HG02571 (cell line): ENCODE measurements around the gene PHF10.
A peak's percentile ranks its signal among the peaks of the same experiment; 100 is the strongest.
"Not testable (repeated sequence)": the region's sequence is repeated elsewhere in the genome, so short reads cannot be mapped to it uniquely, and the experiment has no call there.

Experiments
- ATAC-seq: cut with Tn5 transposase; IDR thresholded peaks from one replicate; pipeline ENCODE4 v1.9.1; 2021; ENCODE audit warnings: mild to moderate bottlenecking, moderate library complexity; ENCODE audit not compliant: unreplicated experiment

The PHF10 gene

DNA sequence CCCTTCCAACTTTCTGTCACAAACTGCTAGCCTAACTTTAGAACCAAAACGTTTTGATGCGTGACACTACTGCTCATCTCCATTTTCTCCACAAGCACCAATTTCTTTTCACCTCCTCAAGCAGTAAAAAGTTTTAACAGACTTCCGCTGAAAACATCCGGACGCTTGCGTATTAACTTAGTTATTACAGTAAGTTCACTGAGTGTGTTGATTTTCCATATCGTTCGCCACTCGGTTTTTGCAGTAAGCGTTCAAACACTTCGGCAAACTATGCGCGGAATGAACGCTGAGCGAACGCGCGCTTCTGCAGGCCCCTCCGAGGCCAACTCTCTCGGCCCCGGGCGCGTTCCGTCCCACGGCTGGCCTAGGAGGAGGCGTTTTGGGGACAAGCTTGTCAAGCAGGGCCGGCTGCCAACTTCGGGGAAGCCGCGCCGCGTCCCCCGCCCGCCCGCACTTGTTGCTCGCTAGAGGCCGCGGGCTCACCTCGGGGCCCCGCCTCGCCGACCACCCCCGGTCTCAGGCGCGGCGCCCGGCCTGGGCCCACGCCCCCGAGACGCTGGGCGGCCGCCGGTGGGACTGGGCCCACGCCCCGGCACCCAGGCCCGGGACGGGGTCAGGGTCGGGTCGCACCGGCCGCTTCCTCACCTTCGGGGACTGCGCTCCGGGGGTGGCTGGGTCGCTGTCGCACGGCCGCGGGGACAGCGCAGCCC lies 945 bp downstream of the PHF10 start:
- ATAC-seq = peak; percentile 35

DNA sequence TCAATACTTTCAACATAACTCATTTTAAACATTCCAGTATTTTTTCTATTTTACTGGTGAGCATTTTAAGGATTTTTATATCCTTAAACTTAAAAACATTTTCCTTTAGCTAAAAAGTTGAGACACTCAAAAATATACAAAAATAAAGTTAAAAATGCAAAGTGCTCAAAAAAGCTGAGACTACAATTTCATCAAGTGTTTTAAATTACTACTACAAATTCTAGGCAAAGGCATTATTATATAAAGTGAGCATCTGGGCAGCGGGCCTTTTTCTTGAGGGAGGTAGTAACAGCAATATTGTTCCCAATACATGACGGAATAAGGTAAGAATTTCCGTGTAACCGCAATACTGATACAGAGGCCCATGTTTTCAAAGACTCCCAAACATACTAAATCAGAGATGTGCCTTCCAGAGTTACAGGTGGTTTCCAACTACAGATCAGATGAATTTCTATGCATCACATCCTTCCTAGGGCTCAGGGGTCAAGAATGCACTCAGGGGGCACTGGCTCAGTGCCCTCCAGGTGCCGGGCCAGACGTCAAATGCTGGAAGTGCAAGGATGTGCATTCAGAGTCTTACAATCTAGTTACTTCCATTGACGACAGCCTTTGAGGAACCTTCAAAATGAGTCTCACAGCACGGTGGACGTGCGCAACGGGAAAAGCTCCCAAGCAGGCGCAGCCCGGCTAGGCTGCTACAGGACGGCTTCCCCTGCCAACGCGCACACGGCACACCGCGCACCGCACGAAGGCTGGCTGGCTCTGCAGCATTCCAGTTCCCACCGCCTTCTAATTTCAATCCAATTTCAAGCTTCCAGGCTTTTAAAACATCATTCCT lies 1.7 kb downstream of the PHF10 start:
- ATAC-seq = no peak

DNA sequence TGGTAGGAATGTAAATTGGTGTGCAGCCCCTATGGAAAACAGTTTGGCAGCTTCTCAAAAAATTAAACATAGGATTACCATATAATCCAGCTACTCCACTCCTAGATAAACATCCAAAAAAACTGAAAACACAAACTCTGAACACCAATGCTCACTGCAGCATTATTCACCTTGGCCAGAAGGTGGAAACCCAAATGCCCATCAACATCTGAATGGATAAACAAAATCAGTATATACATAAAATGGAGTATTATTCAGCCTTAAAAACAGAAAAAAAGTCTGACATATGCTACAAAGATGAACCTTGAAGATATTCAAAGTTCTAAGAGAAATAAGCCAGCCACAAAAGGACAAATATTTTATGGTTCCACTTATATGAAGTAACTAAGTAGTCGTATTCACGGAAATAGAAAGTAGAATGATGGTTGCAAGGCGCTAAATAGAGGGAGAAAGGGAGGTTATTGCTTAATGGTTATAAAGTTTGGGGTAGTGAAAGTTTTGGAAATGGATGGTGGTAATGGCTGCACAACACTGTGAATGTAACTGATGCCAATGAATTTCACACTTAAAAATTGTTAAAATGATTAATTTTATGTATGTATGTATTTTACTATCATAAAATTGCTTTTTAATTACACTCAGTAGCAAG lies 4.0 kb downstream of the PHF10 start:
- no peak for ATAC-seq

DNA sequence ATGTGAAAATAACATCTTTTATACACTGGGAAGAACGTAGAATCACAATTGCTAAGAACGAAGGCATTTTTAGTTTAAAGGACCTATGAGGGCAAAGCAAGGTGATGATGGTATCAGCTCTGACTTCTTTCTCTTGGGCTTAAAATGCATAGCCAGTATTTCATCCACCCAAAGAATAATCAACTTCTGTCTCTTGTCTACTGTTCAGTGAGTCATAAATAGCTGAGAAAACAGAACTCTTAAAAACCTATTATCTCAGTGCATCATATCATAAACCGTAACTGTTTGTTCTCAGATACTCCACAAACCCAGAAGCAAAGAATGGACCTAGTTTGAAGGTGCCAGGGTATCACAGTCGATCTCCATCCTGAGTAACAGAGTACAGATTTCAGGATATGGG lies 5.2 kb downstream of the PHF10 start:
- ATAC-seq = no peak

DNA sequence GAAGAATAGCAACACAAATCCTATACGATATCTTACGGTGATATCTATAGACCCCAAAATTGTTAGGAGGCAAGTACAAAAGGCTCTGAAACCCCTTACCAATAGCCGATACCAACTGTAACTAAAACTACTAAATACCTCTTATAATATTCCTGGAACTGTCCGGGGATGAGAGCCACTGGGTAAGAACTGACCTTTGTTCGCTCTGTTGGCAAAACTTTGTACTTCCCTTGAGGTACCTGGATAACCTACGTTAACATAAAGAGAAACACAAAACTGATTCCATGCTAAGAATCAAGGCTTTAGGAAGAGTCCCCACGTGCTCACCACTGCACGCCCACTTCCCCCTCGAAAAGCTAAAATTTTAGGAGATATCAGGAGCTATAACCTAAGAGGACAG lies 9.7 kb downstream of the PHF10 start:
- no peak for ATAC-seq

DNA sequence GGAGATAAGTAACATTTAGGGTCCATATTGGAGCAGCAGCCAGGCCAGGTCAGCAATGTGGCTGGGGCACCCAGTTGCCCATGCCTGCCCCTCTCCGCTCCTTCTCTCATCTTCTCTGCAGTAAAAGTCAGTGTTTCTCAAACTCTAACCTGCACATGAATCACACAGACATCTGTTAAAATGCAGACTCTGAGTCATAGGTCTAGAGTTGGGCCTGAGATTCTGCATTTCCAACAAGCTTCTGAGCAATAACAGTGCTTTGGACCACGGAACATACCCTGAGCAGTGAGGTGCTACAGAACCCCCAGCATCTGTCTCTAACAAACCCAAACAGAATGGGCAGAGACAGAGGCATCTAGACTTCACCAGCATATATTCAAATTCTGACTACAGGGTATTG lies 10.1 kb downstream of the PHF10 start:
- ATAC-seq = no peak

DNA sequence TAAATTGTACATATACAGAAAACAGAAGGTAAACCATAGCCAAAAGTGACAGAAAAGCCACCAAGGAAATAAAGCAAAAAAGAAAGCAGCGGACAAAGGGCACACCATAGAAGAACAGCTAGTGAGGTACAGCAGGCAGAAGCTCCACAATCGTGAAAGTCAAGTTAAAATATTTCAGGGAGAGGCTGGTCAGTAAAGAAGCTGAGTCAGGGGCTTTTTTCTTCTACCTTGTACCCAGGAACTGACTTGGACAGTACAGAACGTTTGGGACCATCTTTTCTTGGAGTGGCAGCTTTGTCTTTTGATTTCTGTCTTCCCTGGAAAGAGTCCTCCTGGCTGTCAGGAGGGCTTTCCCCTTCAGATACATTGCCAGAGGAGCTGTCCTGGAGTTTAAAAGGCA lies 14.3 kb downstream of the PHF10 start:
- ATAC-seq = no peak

DNA sequence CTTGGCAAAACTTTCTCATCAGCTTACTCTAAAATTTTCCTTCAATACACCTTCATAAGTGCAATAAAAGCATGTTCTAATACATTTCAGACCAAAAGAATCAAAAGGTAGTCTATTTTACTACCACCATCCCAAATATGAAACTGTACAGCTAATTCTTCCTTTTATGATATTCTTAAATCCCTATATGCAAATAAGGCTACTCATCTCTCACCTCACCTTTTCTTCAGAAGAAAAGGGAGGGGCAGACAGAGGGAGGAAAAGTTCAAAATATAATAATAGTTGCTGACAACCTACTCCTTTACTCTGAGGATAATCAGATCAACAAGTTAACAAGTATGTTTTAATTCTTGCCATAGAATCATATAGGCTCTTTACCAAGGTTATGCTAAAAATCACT lies 15.0 kb downstream of the PHF10 start:
- ATAC-seq = no peak

DNA sequence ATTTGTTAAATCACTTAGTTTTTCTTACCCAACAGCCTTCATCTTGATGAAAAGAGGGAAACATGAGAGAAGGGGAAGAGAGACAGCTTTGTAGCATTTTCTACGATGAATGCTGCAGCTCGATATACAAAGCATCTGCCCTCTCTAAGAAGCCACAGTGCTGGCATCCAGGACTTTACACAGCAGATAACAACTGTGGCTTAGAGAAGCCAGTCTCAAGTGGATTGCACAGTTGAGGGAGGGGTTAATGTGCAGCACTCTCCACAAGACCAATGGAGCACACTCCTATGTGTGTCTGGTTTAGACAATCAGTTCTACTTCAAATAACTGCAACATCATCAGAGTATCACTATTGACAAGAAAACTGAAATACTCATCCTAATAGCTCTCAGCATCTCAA lies 16.5 kb downstream of the PHF10 start:
- no peak for ATAC-seq

DNA sequence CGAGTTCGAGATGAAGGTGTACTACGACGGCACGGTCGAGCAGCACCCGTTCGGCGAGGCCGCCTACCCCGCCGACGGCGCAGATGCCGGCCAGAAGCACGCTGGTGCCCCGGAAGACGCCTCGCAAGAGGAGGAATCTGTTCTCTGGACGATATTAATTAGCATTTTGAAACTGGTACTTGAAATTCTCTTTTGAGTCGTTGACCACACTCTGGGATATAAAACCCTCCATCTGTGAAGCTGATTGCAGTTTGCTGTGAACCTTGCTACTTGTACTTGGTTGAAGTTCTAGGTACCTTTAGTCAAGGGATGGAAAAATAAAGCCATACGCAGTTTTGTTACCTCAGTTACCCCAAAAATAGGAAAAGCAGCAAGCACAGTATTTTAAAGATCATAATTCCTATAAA lies 21.5 kb downstream of the PHF10 start:
- no peak for ATAC-seq

DNA sequence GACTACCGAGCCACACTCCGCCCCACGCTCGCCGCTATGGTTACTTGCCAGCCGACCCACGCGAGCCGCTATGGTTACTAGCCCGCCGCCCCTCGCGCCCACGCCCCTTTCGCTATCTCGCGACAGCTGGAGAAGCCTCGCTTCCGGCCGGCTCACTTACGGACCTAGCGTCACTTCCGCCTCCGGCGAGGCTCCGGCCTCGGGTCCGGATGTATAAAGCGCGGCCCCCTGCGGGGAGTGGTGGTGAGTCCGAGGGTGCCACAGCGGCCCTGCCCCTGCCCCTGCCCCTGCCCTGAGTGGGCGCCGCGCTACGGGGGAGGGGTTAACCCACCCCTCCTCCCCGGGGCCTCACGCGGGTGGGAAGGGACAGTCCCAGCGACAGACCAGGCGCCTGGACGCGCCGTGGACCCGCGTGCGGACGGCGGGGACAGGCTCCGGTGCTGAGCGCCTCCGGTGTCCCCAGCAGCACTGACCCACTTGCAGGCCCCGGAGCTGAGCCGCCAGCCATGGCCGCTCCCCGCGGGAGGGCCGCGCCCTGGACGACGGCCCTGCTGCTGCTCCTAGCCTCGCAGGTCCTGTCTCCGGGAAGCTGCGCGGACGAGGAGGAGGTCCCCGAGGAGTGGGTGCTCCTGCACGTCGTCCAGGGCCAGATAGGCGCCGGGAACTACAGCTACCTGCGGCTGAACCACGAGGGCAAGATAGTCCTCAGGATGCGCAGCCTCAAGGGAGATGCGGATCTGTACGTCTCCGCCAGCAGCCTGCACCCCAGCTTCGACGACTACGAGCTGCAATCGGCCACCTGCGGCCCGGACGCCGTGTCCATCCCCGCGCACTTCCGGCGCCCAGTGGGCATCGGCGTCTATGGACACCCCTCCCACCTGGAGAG lies 22.1 kb downstream of the PHF10 start, which contains the start of the genes C6orf120 and WDR27:
Gene C6orf120, plus strand, starts transcription at position 173 of the 886 bp plus-strand sequence. Its CDS starts 334 bp downstream, at position 507.
Gene WDR27, minus strand, starts transcription at position 76 of the 886 bp plus-strand sequence. CDS start 13,024 bp downstream, outside the sequence.
- ATAC-seq = peak; percentile 88

DNA sequence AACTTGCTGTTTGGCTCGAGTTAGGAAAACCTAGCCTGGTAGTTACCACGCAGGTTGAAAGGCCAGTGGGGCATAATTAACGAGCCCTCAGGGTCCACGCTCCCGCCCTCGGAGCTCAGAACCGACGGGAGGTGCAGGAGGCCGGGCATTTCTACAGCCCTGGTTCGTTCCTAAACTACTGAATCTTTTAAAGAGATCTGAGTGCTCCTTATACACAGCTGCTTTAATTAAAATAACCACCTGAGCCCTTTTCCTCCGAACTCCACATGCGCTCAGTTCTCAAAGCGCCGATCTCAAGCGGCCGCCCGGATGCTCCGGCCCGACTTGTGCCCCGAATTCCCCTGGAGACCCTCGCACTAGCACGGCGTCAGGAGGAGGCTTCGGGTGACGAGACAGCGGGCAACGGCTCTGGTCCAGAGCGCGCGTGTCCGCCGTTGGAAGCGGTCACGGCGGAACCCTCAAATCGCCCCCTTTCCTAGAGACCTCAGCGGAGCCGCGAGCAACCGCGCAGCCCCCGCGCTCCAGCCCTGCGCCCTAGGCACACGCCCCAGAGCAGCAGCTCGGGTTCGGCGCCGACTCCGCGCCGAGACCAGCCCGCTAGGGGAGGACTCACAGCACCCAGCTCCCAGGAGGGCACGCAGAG lies 22.9 kb downstream of the PHF10 start:
- peak; percentile 4 for ATAC-seq

DNA sequence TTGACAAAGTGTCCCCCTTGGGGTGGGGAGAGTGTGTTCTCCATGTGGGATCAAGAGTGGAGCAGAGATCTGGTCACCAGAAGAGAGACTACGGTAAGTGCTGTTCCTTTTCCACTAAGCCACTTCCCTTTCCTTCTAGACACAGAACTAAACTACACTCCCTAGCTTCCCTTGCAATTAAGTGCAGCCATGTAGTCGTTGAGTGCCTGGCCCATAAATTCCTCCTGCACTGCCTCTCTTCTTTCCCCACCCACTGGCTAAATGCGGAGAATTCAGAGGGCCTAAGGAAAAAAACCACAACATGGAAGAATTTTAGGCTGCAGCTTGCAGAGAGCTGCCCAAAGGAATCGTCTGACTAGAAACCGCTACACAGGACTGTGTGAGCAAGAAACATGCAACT lies 24.0 kb downstream of the PHF10 start:
- no peak for ATAC-seq

DNA sequence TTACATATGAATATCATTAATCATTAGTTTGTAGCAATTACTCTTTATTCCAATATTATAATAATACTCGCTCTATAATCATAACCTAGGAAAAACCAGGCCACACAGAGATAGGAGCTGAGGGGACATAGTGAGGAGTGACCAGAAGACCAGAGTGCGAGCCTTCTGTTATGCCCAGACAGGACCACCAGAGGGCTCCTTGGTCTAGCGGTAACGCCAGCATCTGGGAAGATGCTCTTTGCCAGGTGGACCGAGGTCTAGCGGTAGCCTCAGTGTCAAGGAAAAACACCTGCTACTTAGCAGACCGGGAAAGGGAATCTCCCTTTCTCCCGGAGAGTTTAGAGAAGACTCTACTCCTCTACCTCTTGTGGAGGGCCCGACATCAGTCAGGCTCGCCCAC lies 27.2 kb downstream of the PHF10 start:
- ATAC-seq = not testable (repeated sequence)

DNA sequence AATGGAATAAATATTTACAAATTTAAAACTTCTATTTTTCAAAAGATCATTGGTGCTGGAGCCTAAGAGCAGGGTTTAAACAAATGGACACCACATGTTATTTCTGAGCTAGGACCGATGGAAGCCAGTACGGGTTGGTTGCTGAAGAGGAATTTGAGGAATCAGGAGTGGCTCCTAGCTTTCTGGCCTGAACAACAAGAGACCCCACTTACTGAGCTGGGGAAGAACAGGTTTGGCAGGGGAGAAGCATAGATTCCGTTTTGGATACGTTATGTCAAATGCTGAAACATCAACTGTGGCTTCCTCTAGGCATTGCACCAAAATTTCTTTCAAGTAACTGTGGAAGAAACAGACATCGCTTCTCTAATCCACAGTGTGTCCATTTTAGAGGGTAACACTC lies 29.2 kb downstream of the PHF10 start:
- ATAC-seq = no peak

DNA sequence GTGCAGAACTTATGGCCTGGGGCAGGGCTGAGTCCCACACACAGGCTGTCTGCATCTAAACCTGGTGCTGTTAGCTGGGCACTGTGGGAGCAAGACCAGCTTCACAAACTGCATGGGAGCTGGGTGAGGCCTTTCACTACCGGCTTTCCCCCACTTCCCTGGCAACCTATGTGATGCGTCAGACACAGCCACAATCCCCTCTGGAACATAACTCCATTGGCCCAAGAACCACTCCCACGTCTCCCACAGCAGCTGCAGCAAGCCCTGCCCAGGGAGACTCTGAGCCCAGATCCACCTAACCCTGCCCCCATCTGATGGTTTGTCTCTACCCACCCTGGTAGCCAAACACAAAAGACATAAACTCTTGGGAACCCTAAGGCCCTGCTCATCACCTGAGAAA lies 31.8 kb downstream of the PHF10 start:
- ATAC-seq = no peak

DNA sequence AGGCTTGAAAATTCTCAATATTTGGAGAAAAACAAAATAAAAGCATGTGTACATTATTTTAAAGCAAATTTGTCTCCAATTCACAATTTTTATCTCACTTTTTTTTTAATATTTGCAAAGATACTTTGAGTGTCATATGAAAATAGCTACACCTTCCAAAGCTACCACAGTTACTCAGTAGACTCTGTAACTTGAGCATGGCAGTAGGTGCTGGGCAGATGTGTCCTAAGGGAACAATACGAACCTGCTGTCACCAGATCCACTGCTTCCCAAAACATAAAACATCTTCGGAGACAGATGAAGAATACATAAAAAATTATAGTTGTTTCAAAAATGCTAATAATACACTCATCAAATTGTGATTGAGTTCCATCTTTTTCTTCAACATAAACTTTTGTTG lies 33.0 kb downstream of the PHF10 start:
- ATAC-seq = no peak

DNA sequence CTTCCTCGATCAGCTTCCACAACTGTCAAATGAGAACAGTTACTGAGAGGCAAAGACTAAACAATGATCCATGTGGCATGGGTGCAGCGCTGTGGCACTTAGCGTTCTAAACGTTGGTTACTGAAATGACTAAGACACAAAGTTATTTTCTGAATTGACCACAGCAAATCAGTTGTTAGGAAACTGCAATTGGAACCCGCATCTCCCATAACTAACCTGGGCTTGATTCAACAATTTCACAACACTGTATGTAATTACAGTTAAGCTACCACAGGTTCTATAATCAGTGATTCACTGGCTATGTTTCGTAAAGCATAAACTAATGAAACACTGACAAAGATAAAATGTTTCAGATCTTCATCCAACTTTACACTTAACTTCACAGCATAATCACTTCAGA lies 35.0 kb downstream of the PHF10 start:
- no peak for ATAC-seq

DNA sequence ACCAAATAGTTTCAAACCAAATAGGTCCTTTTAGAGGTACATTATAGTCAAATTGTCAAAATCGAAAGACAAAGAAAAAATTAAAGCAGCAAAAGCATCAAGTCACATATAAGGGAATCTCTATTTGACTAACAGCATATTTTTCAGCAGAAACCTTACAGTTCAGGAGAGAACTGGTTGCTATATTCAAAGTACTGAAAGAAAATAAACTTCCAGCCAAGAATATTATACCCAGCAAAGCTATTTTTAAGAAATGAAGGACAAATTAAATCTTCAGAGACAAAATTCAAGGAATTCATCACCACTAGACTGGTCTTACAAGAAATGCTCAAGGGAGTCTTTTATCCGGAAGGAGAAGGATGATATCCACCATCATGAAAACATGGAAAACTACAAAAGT lies 38.4 kb downstream of the PHF10 start:
- no peak for ATAC-seq

DNA sequence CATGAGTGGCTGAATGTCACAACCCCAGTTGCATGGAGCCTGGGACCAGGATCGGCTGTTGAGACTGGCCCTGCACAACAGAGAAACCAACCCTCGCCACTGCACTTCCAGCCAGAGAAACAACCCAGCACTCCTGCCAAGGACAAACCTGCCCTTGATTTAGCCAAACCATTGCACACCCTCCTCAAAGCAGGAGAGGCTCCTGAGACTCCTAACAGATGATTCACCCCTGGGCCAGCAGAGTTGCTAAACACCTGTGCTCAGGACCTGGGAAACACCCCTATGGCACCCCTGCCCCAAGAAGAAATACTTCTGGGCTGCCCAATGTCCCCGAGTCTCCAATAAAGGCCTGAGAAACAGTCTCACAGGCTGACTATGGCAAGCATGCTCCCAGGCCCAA lies 40.2 kb downstream of the PHF10 start:
- no peak for ATAC-seq
